Activated CD4-positive, alpha-beta memory T cell treated with anti-CD3 and anti-CD28 coated beads, Interleukin-2, amount 10 ng/mL, durations not matched to agents 7 days and 5 days (primary cell): ENCODE data around the gene SMDT1. TPM values are rescaled to one million over a fixed set of nuclear protein-coding genes. Genes with fewer than 3 reads are reported as not detected.

Experiments used
- CTCF ChIA-PET: fragments of 350-600 bp; sonication (Branson Sonifier 250); formaldehyde crosslinking; loops from one replicate; lab custom pipeline; 2021; ENCODE audit warnings: antibody characterized with exemption, inconsistent platforms; lab: Charles Lee
- POLR2A ChIA-PET: fragments of 350-600 bp; sonication (Branson Sonifier 250); formaldehyde crosslinking; loops from one replicate; lab custom pipeline; 2021; ENCODE audit warnings: antibody characterized with exemption; lab: Charles Lee
- DNase-seq: peaks from one replicate; pipeline ENCODE4 v3.0.0-alpha.2; 2020
- H3K27ac Mint-ChIP-seq: one replicate; pipeline ENCODE4 v1.8.0; 2021; ENCODE audit warnings: mild to moderate bottlenecking, mixed read lengths
- H3K27me3 Mint-ChIP-seq: one replicate; pipeline ENCODE4 v1.8.0; 2021; ENCODE audit warnings: mixed read lengths
- H3K36me3 Mint-ChIP-seq: one replicate; pipeline ENCODE4 v1.8.0; 2021; ENCODE audit warnings: low read depth, mixed read lengths
- H3K4me1 Mint-ChIP-seq: one replicate; pipeline ENCODE4 v1.8.0; 2021; ENCODE audit warnings: mixed read lengths
- H3K4me3 Mint-ChIP-seq: one replicate; pipeline ENCODE4 v1.8.0; 2021; ENCODE audit warnings: mild to moderate bottlenecking, mixed read lengths
- H3K9me3 Mint-ChIP-seq: one replicate; pipeline ENCODE4 v1.8.0; 2021; ENCODE audit warnings: mixed read lengths
- total RNA-seq, 2 experiments: library from RNA; stranded (reverse); gene quantifications; one replicate each; pipeline ENCODE4 v1.2.3, GENCODE V29; 2021

The SMDT1 gene, protein sequence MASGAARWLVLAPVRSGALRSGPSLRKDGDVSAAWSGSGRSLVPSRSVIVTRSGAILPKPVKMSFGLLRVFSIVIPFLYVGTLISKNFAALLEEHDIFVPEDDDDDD
- 10 to 100 TPM; 92.7 to 98.1 TPM for total RNA-seq

DNA sequence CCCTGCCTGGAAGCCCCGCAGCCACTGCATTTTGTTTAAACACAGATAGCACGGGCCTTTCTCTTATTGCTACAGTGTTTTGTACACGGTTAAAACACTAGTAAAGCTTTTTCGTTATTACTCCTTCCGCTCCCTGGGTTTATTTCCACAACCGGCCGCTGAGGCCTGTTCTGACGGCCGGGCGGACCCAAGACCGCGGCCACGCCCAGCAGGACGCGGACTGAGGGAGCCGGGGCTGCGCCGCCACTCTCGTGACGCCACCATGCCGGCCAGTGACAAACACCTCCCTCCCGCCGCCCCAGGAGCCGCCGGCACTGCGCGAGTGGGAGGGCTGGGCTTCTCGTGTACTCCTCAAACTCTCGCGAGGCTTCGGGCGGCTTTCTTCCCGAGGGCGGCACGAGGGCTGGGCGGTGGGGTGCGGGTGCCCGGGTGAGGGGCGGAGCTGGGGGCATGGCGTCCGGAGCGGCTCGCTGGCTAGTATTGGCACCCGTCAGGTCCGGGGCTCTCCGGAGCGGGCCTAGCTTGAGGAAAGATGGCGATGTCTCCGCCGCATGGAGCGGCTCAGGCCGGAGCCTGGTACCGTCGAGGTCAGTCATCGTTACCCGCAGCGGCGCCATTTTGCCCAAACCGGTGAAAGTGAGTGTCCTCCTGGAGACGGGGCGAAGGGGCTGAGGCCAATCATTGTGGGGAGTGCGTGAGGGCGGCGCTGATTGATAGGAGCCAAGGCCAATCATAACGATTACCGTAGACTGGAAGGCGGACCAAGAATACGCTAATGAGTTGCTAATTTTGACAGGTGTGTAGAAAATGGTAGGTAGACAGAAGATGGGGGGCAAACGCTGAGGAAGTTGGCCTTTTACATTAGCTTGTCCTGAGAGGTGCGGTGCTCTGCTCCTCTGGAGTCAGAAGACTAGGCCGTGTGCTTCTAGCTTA is at the start of gene SMDT1:
Gene SMDT1 (plus strand): TSS at position 382 of the 933 bp plus-strand sequence. CDS start 69 bp downstream, at position 451.
- no peaks in the 10 kb centered on the region for H3K27me3 Mint-ChIP-seq
- CTCF ChIA-PET: interaction anchor here (1.1 to 4.1 kb wide), 5 partner anchors 8 to 365 kb away, joined by 3 to 35 read pairs (median 4); partner anchors contain the start of gene NDUFA6
- DNase-seq: peak; percentile 98
- peaks cover 42% of the 10 kb centered on the region for H3K4me1 Mint-ChIP-seq
- H3K4me3 Mint-ChIP-seq: peak within 1 kb of the TSS; percentile 95
- POLR2A ChIA-PET: interaction anchor here (0.6 to 5.7 kb wide), 30 partner anchors 10 to 534 kb away, joined by 3 to 185 read pairs (median 5); partner anchors contain the start of genes CCDC134, CENPM, NAGA and NDUFA6
- H3K27ac Mint-ChIP-seq: peak within 1 kb of the TSS; percentile 92
- no peaks in the 10 kb centered on the region for H3K9me3 Mint-ChIP-seq
- peaks cover 37% of the 10 kb centered on the region for H3K36me3 Mint-ChIP-seq

DNA sequence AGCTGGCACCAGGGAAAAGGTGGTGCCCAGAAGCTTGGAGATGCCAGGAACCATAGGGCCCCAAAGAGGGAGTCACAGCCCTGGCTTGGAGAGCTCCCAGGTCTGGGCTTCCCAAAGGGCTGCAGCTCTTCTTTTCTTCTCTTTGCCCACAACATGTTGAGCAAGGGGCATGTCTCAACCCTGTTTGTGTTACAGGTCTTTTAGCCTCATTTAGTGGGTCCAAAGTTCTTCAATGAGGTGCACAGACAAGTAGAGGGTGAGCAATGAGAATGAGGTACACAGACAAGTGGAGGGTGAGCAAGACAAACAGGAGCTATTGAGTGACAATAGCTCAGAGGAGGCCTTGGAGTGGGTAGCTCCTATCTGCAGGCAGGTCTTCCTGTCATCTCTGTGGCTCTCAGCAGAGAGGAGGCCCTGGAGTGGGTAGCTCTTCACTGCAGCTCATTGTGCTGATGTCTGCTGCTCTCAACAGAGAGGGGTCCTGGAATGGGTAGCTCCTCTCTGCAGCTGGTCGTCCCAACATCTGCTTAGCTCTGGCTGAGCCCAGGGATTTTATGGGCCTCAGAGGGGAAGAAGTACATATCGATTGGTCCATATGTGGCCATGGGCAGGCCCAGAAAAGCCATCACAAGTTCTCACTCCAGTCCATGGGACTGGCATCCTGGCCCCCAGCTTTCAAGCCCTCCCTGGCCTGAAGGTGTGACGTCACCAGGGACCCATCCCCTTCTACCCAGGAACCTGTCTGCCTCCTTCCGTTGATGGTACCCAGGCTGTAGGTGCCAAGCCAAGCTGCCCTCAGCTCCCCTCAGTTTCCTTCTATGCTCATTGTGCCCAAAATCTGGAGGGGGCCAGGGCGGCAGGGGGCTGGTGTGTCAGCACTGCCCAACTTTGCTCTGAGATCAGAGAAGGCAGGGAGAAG is 46.0 kb upstream of the SMDT1 start:
- CTCF ChIA-PET: interaction anchor here (1.0 kb wide), 1 partner anchor 57 kb away, joined by 5 read pairs; the partner anchor contains the start of gene NDUFA6
- POLR2A ChIA-PET: interaction anchor here (1.0 to 2.0 kb wide), 3 partner anchors 8 to 35 kb away, joined by 3 to 7 read pairs (median 7); partner anchors contain the start of gene WBP2NL
- peaks cover 21% of the 10 kb centered on the region for H3K9me3 Mint-ChIP-seq
- peaks cover 23% of the 10 kb centered on the region for H3K4me1 Mint-ChIP-seq
- H3K27ac Mint-ChIP-seq: no peak overlapping the region
- DNase-seq: no peak
- no peak overlapping the region for H3K4me3 Mint-ChIP-seq
- H3K36me3 Mint-ChIP-seq: peaks cover 29% of the 10 kb centered on the region
- peaks cover 5% of the 10 kb centered on the region for H3K27me3 Mint-ChIP-seq

DNA sequence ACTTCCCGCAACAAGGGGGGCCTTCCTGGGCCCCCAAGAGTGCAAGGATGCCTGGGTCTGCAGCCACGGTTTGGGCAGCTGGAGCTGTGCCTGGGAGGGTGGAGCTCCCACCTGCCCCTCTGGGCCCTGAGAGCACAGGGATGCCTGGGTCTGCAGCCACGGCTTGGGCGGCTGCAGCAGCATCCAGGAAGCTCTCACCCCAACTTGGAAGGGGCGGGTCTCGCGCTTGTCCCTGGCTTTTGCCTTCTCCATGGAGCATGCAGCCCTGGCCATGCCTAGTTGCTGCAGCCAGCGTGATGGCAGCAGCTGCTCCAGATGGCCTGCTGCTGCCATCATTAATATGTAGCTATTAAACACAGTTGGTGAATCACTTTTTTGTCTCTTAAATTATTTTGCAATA is 44.2 kb upstream of the SMDT1 start:
- ChIA-PET CTCF (no interaction called here), POLR2A (no interaction called here)
- peaks cover 20% of the 10 kb centered on the region for H3K4me1 Mint-ChIP-seq
- no peak overlapping the region for H3K27ac Mint-ChIP-seq
- DNase-seq: no peak
- H3K36me3 Mint-ChIP-seq: peaks cover 29% of the 10 kb centered on the region
- peaks cover 23% of the 10 kb centered on the region for H3K9me3 Mint-ChIP-seq
- peaks cover 7% of the 10 kb centered on the region for H3K27me3 Mint-ChIP-seq
- H3K4me3 Mint-ChIP-seq: no peak overlapping the region

DNA sequence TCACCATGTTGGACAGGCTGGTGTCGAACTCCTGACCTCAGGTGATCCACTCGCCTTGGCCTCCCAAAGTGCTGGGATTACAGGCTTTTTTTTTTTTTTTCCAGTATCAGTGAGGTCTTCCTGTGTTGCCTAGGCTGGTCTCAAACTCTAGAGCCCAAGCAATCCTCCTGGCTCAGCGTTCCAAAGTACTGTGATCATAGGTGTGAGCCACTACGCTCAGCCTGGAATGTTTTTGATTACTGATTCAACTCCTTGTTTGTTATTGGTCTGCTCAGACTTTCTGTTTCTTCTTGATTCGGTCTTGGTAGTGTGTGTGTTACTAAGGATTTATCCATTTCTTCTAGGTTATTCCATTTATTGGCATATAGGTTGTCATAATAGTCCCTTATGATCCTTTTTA is 40.2 kb upstream of the SMDT1 start:
- CTCF ChIA-PET: no interaction called here
- no peak for DNase-seq
- H3K27me3 Mint-ChIP-seq: peaks cover 10% of the 10 kb centered on the region
- no peak overlapping the region for H3K27ac Mint-ChIP-seq
- H3K4me3 Mint-ChIP-seq: no peak overlapping the region
- peaks cover 34% of the 10 kb centered on the region for H3K9me3 Mint-ChIP-seq
- H3K4me1 Mint-ChIP-seq: no peaks in the 10 kb centered on the region
- H3K36me3 Mint-ChIP-seq: peaks cover 24% of the 10 kb centered on the region
- POLR2A ChIA-PET: no interaction called here

DNA sequence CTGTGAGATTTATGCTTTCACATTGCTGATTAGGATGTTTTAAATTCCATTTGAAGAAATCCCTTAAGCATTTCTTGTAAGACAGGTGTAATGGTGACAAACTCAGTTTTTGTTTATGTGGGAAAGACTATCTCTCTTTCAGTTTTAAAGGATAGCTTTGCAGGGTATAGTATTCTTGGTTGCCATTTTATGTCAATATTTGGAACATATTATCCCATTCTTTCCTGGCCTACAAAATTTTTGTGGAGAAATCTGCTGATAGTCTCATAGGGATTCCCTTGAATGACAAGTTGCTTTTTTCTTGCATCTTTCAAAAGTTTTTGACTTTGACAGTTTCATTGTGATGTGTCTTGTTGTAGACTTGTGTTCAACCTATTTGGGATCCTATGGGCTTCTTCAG is 37.7 kb upstream of the SMDT1 start:
- CTCF ChIA-PET: no interaction called here
- DNase-seq: no peak

DNA sequence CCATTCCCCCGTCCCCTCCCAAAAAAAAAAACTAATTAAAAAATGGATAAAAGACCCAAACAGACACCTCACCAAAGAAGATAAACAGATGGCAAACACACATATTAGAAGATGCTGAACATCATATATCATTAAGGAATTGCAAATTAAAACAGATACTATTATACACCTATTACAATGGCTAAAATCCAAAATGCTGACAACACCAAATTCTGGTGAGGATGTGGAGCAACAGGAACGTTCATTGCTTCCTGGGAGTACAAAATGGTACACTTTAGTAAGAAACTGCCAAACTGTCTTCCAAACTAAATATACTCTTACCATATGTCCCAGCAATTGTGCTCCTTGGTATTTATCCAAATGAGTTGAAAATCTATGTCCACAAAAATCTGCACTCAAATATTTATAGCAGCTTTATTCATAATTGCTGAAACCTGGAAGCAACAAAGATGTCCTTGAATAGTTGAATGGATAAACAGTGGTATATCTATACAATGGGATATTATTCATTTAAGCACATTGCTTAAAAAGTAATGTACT is 28.8 kb upstream of the SMDT1 start:
- Mint-ChIP-seq H3K27me3 (no peaks in the 10 kb centered on the region), H3K4me1 (no peaks in the 10 kb centered on the region), H3K36me3 (no peaks in the 10 kb centered on the region), H3K9me3 (no peaks in the 10 kb centered on the region), H3K4me3 (no peak overlapping the region), H3K27ac (no peak overlapping the region)
- ChIA-PET POLR2A (interaction anchor here (0.7 to 0.9 kb wide), 2 partner anchors 15 to 35 kb away, joined by 3 to 4 read pairs; no protein-coding TSS in a partner anchor), CTCF (no interaction called here)
- DNase-seq: no peak

More for the DNA sequence above, 37.7 kb upstream of the SMDT1 start:
- Mint-ChIP-seq H3K27me3 (peaks cover 10% of the 10 kb centered on the region), H3K4me1 (no peaks in the 10 kb centered on the region), H3K4me3 (no peak overlapping the region), H3K36me3 (peaks cover 24% of the 10 kb centered on the region), H3K9me3 (peaks cover 26% of the 10 kb centered on the region), H3K27ac (no peak overlapping the region)
- POLR2A ChIA-PET: interaction anchor here (0.9 to 2.0 kb wide), 3 partner anchors 9 to 43 kb away, joined by 3 to 7 read pairs (median 5); partner anchors contain the start of gene WBP2NL

DNA sequence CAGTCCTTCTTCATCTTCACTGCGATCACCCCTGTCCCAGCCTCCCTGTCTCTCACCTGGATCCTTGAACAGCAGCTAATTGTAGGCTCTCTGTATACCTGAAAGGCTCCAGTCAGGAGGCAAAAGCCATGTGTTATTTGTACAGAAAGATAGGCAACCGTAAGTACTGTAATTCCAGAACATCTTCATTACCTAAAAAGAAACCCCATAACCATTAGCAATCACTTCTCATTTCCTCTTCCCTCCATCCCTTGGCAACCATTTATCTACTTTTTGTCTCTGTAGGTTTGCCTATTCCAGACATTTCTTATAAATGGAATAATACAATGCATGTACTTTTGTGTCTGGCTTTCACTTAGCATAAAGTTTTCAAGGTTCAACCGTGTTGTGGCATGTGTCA is 26.7 kb upstream of the SMDT1 start:
- Mint-ChIP-seq H3K4me3 (no peak overlapping the region), H3K4me1 (no peaks in the 10 kb centered on the region), H3K9me3 (peaks cover 9% of the 10 kb centered on the region), H3K27ac (no peak overlapping the region), H3K36me3 (peaks cover 9% of the 10 kb centered on the region), H3K27me3 (no peaks in the 10 kb centered on the region)
- ChIA-PET CTCF (interaction anchor here (0.5 kb wide), 1 partner anchor 86 kb away, joined by 3 read pairs; no protein-coding TSS in a partner anchor), POLR2A (no interaction called here)
- no peak for DNase-seq

DNA sequence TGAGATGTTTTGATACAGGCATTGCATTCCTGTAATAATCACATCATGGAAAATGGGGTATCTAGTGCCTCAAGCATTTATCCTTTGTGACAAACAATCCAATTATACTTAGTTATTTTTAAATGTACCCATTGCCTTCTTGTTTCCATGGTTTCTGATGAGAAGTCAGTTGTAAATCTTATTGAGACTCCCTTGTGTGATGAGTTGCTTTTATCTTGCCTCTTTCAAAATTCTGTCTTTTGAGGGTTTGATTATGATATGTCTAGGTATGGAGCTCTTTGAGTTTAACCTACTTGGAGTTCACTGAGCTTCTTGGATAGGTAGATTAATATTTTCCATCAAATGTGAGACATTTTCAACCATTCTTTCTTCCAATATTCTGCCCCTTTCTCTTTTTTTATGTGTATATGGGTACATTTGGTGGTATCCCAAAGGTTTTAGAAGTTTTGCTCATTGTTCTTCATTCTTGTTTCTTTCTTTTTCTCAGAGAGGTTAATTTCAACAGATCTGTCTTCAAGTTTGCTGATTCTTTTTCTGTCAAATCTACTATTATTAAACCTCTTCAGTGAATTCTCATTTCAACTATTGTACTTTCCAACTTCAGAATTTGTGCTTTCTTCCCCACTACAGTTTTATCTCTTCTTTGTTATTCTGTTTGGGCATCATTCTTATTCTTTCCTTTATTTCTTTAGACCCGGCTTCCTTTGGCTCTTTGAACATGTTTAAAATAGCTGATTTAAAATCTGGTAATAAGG is 22.6 kb upstream of the SMDT1 start:
- POLR2A ChIA-PET: interaction anchor here (0.8 to 1.4 kb wide), 3 partner anchors 12 to 23 kb away, joined by 3 to 4 read pairs (median 3); partner anchors contain the start of gene SMDT1
- Mint-ChIP-seq H3K27me3 (no peaks in the 10 kb centered on the region), H3K4me1 (peaks cover 2% of the 10 kb centered on the region), H3K36me3 (peaks cover 51% of the 10 kb centered on the region), H3K4me3 (no peak overlapping the region), H3K9me3 (peaks cover 15% of the 10 kb centered on the region), H3K27ac (no peak overlapping the region)
- no peak for DNase-seq
- CTCF ChIA-PET: interaction anchor here (0.5 kb wide), 1 partner anchor 811 kb away, joined by 3 read pairs; no protein-coding TSS in a partner anchor

DNA sequence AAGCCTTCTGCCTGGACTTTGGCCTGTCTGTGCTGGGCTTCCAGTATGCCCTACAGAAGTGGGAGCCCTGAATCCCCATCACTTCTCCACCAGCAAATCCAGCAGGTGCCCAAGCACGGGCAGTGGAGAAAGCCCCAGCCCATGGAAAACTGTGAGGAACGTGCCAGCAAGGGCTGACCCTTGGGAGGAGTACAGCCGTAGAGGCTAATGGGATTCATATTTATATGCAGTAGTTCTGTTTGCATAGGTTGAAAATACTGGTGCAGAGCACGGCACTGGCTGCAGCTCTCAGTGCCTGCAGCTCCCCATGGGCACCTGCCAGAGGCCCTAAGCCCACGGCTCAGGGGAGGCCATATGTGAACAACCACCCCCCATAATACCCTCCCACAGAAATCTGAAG is 19.0 kb upstream of the SMDT1 start:
- no peak for DNase-seq

DNA sequence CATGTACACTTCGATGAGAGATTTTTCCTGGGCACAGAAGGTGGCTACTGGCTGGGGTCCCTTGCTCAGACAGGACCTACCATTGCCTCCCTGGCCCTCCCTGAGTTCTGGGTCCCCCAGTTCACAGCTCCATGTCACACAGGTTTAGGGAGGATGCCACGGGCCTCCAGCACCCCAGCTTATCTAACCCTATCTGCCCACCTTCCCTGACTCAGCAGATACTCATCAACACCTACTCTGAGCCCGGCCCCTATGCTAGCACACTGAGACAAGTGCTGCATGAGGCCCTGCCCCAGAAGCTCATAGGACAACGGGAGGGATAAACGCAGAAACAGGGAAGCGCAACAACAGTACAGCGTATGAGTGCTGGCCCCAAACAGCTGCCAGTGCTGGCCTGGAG is 18.5 kb upstream of the SMDT1 start:
- ChIA-PET POLR2A (interaction anchor here (0.5 to 2.2 kb wide), 2 partner anchors 9 to 222 kb away, joined by 3 to 7 read pairs; no protein-coding TSS in a partner anchor), CTCF (no interaction called here)
- Mint-ChIP-seq H3K27ac (no peak overlapping the region), H3K9me3 (peaks cover 15% of the 10 kb centered on the region), H3K27me3 (no peaks in the 10 kb centered on the region), H3K4me3 (no peak overlapping the region), H3K4me1 (peaks cover 2% of the 10 kb centered on the region), H3K36me3 (peaks cover 85% of the 10 kb centered on the region)
- DNase-seq: no peak

More for the DNA sequence above, 19.0 kb upstream of the SMDT1 start:
- Mint-ChIP-seq H3K27me3 (no peaks in the 10 kb centered on the region), H3K4me3 (no peak overlapping the region), H3K27ac (no peak overlapping the region), H3K9me3 (peaks cover 15% of the 10 kb centered on the region), H3K4me1 (peaks cover 2% of the 10 kb centered on the region), H3K36me3 (peaks cover 81% of the 10 kb centered on the region)
- ChIA-PET POLR2A (interaction anchor here (0.5 to 2.2 kb wide), 2 partner anchors 9 to 222 kb away, joined by 3 to 7 read pairs; no protein-coding TSS in a partner anchor), CTCF (no interaction called here)

DNA sequence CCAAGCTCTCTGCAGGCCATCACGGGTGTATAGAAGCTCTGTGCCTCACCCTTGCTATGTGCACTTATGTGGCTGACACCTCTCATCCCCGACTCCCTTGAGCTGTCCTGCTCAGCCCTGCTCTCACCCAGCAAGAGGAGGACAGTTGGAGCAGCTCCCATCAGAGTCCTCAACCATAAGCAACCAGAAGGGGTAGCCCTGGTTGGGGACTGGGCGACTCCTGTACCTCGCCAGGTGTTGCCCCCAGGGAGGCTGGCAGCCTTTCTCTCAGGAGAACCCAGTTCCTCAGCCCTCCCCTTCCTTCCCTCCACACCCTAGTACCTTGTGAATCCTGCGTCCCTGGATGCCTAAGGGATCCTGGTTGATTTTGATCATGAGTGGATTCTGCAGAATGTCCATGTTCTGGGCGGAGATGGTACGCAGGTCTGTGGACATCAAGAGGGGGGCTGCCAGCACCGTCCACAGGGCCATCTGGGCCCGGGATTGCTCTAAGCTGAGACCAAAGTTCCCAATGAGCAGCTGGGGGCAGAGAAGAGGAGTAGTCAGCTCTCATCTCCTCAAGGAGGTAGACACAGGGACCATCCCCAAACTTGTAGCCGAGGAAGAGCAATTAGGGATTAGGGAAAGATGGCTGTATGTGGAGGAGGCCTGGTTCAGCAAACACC is 16.9 kb upstream of the SMDT1 start:
- POLR2A ChIA-PET: no interaction called here
- CTCF ChIA-PET: no interaction called here
- no peak overlapping the region for H3K27ac Mint-ChIP-seq
- no peaks in the 10 kb centered on the region for H3K27me3 Mint-ChIP-seq
- no peak for DNase-seq
- peaks cover 89% of the 10 kb centered on the region for H3K36me3 Mint-ChIP-seq
- H3K4me1 Mint-ChIP-seq: peaks cover 6% of the 10 kb centered on the region
- H3K4me3 Mint-ChIP-seq: no peak overlapping the region
- H3K9me3 Mint-ChIP-seq: peaks cover 6% of the 10 kb centered on the region
